ENCODE results near the gene SMIM45.

Gene SMIM45

DNA sequence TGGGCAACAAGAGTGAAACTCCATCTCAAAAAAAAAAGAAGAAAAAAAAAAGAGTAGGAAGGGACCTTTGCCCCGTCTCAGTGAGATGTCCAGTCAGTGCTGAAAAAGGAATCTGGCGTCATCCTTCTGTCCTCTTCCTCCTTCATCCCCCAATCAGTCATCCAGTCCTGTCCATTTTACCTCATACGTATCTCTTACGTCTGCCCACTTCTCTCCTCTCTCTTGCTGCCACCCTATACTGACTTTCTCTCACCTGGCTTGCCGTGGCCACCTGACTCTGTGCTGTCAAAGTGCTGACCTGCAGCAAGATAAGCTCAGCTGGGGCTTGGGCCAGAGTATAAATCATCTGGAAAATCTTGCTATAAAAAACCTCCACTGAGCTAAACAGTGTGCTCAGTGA lies 30.9 kb downstream of the SMIM45 start:
- Histone ChIP-seq H3K27ac (ENCODE audit: low read length) (no peak overlapping the region), H3F3A (ENCODE audit: insufficient read depth, low read length, poor library complexity, severe bottlenecking) (no peaks in the 10 kb centered on the region), H3K79me2 (replicated peaks; ENCODE audit: insufficient read depth, low read length) (peaks cover 39% of the 10 kb centered on the region), H3K9me2 (ENCODE audit: insufficient read depth, low read length) (no peaks in the 10 kb centered on the region), H3K36me3 (ENCODE audit: insufficient read depth, low read length) (peaks cover 4% of the 10 kb centered on the region), H3K4me2 (ENCODE audit: low read length) (no peak overlapping the region), H3K9ac (ENCODE audit: low read length) (no peak overlapping the region), H4K20me1 (ENCODE audit: insufficient read depth) (peaks cover 5% of the 10 kb centered on the region), H2AFZ (ENCODE audit: low read depth, low read length) (no peak overlapping the region), H3K27me3 (ENCODE audit: insufficient read depth, low read depth, low read length) (no peaks in the 10 kb centered on the region), H3K4me3 (ENCODE audit: low read length) (no peak overlapping the region), H3K9me3 (ENCODE audit: low read length) (no peaks in the 10 kb centered on the region)
- no peak for TF ChIP-seq CTCF (IDR thresholded peaks at IDR 0.05; ENCODE audit: poor library complexity, severe bottlenecking)
- TF ChIP-seq EP300 (conservative IDR thresholded peaks at IDR 0.05; ENCODE audit: poor library complexity, severe bottlenecking) = no peak
- no peak for TF ChIP-seq TAF1 (IDR thresholded peaks at IDR 0.05; ENCODE audit: low read depth)
- no peak for TF ChIP-seq REST (IDR thresholded peaks at IDR 0.05; ENCODE audit: borderline replicate concordance)
- TF ChIP-seq MXI1 (conservative IDR thresholded peaks at IDR 0.05; ENCODE audit: poor library complexity, severe bottlenecking) = no peak
- TF ChIP-seq RAD21 (conservative IDR thresholded peaks at IDR 0.05) = no peak
- no peak for TF ChIP-seq POLR2AphosphoS5 (IDR thresholded peaks at IDR 0.05)
- TF ChIP-seq SMC3 (conservative IDR thresholded peaks at IDR 0.05; ENCODE audit: poor library complexity) = no peak
- TF ChIP-seq EZH2 (IDR thresholded peaks at IDR 0.05; ENCODE audit: borderline replicate concordance, insufficient read depth, low read length, poor library complexity, severe bottlenecking) = no peak

DNA sequence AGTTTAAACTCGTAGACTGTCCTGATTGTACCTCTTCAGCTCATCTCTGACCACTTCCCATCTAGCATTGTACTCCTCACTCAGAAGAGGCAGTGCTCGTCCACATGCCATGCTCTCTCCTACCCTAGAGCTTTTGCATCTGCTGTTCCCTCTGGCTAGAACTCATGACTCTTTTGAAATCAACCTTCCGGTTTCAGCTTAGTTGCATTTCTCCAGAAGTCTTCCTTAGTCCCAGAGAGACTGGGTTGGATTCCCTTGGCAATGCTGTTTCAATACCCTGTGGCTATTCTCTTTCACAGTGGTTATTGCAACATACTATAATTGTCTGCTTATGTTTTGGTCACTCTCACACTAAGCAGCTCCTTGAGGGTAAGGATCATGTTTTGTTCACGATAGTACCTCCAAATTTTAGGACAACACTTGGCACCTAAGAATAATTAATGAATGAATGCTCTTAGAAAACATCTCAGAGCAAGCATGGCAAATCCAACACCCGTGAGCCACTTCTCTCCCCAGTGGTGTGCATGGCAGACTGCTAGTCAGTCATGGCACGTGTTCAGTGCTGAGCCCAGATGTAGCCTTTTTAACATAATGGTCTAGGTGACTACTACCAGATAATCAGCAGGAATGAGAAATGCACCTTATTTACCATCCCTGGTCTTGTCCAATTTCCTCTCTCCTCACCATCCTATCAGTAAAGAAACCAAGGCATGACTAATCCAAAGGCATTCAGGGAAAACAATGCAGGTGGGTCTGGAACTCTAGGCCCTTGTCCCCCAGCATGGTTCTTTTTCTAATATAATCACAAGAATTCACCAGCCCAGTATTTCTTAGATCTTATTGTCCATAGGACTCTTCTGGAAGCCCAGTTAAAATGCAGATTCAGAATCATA lies 31.8 kb downstream of the SMIM45 start:
- TF ChIP-seq RAD21 (conservative IDR thresholded peaks at IDR 0.05) (no peak), REST (IDR thresholded peaks at IDR 0.05; ENCODE audit: borderline replicate concordance) (no peak), TAF1 (IDR thresholded peaks at IDR 0.05; ENCODE audit: low read depth) (no peak)
- Histone ChIP-seq H3K27ac (ENCODE audit: low read length) (no peak overlapping the region), H3K9ac (ENCODE audit: low read length) (no peak overlapping the region), H3K79me2 (replicated peaks; ENCODE audit: insufficient read depth, low read length) (peaks cover 31% of the 10 kb centered on the region), H3K9me2 (ENCODE audit: insufficient read depth, low read length) (no peaks in the 10 kb centered on the region), H2AFZ (ENCODE audit: low read depth, low read length) (no peak overlapping the region), H3K9me3 (ENCODE audit: low read length) (no peaks in the 10 kb centered on the region), H3K4me3 (ENCODE audit: low read length) (no peak overlapping the region), H3K27me3 (ENCODE audit: insufficient read depth, low read depth, low read length) (no peaks in the 10 kb centered on the region), H3K36me3 (ENCODE audit: insufficient read depth, low read length) (peaks cover 4% of the 10 kb centered on the region), H3K4me2 (ENCODE audit: low read length) (no peak overlapping the region), H3F3A (ENCODE audit: insufficient read depth, low read length, poor library complexity, severe bottlenecking) (no peaks in the 10 kb centered on the region), H4K20me1 (ENCODE audit: insufficient read depth) (peaks cover 5% of the 10 kb centered on the region)

Data from neural cell (in vitro differentiated cells).